Tibial nerve (tissue), 4 donors: Measurements from ENCODE around the gene SOD2. TPM values are rescaled to one million over a fixed set of nuclear protein-coding genes. Genes with fewer than 3 reads are reported as not detected.
"Not testable (repeated sequence)": the region's sequence is repeated elsewhere in the genome, so short reads cannot be mapped to it uniquely, and the experiment has no call there.

Source experiments
- DNase-seq, 2 donors: peaks; one replicate each; pipeline ENCODE4 v3.0.0-alpha.2; 2019; ENCODE audit warnings: low spot score in 2 of 2
- H3K27ac ChIP-seq, 4 donors: fragments of 200-600 bp; sonication (generic) in 3 of 4; one replicate each; pipeline ENCODE4 v1.5.1; 2017 to 2019; ENCODE audit warnings: mild to moderate bottlenecking in 1 of 4
- H3K27me3 ChIP-seq, 2 donors: fragments of 200-600 bp; sonication (generic) in 1 of 2; one replicate each; pipeline versions ENCODE4 v1.5.1 to v1.6.0; 2017 to 2019
- H3K36me3 ChIP-seq, 3 donors: fragments of 200-600 bp; sonication (generic); one replicate each; pipeline ENCODE4 v1.5.1; 2018 to 2019
- H3K4me1 ChIP-seq, 4 donors: fragments of 200-600 bp; sonication (generic) in 3 of 4; one replicate each; pipeline ENCODE4 v1.5.1; 2017 to 2019
- H3K4me3 ChIP-seq, 4 donors: fragments of 200-600 bp; sonication (generic) in 3 of 4; one replicate each; pipeline ENCODE4 v1.5.1; 2017 to 2019; ENCODE audit warnings: mild to moderate bottlenecking in 1 of 4, moderate library complexity in 1 of 4
- H3K9me3 ChIP-seq, 4 donors: fragments of 200-600 bp; sonication (generic) in 3 of 4; one replicate each; pipeline ENCODE4 v1.5.1; 2017 to 2019
- CTCF ChIP-seq, 5 experiments: fragments of 200-600 bp in 3 of 5; fragments of 450-650 bp in 2 of 5; sonication (generic) in 3 of 5; IDR thresholded peaks; one replicate each; pipeline ENCODE4 v1.5.1; 2016 to 2019; ENCODE audit warnings: antibody characterized with exemption in 5 of 5, mild to moderate bottlenecking in 3 of 5, moderate library complexity in 2 of 5
- EP300 ChIP-seq, 2 donors: sonication (generic); formaldehyde crosslinking; IDR thresholded peaks; one replicate each; pipeline ENCODE4 v1.6.1; 2017; ENCODE audit warnings: antibody characterized with exemption in 2 of 2, mild to moderate bottlenecking in 1 of 2
- POLR2A ChIP-seq, 2 donors: fragments of 450-650 bp; IDR thresholded peaks; one replicate each; pipeline ENCODE4 v1.6.1; 2017; ENCODE audit warnings: antibody characterized with exemption in 2 of 2, mild to moderate bottlenecking in 2 of 2, moderate library complexity in 2 of 2
- WGBS, 2 donors: methylation state at CpG; one replicate each; pipeline ENCODE4 v1.1.5; 2018; 5-methylcytosine and 5-hydroxymethylcytosine counted together
- total RNA-seq, 4 donors: library from RNA; depleted of rRNA; stranded (reverse); fragments of >200 nt; gene quantifications; one replicate each; pipeline ENCODE4 v1.1.0, GENCODE V29; 2016

SOD2 gene
- total RNA-seq, 4 donors from 2014 or later, result 95.6 to 457 (median 287) TPM

- no peaks in the 10 kb centered on the region for H3K27me3 ChIP-seq
- WGBS, 2 donors, result 1 to 2% methylated on average over 32 to 34 of the region's 66 CpGs
- peaks cover 0 to 59% (median 24%) of the 10 kb centered on the region in 4 donors for H3K4me1 ChIP-seq
- peak in 1 of 2 donors; percentile 49 for DNase-seq
- H3K27ac ChIP-seq, result peak overlapping the region; percentile 95 to 97 (median 96)
- H3K4me3 ChIP-seq, result peak overlapping the region; percentile 77 to 99 (median 83)
- no peaks in the 10 kb centered on the region for H3K9me3 ChIP-seq
- TF ChIP-seq CTCF (IDR thresholded peaks at IDR 0.05) (no peak), POLR2A (IDR thresholded peaks at IDR 0.05) (no peak), EP300 (IDR thresholded peaks at IDR 0.05) (peak in 1 of 2 donors; percentile 8)
- peaks cover 0 to 20% (median 0%) of the 10 kb centered on the region in 3 donors for H3K36me3 ChIP-seq
Measured at GRCh38 chr6:159692303-159693127, 526 bp downstream of the SOD2 start.

- TF ChIP-seq POLR2A (IDR thresholded peaks at IDR 0.05) (no peak), CTCF (IDR thresholded peaks at IDR 0.05) (no peak), EP300 (IDR thresholded peaks at IDR 0.05) (no peak)
- peak overlapping the region; percentile 77 to 99 (median 83) for H3K4me3 ChIP-seq
- 29 to 40% methylated on average over 7 of the region's 7 CpGs for WGBS, 2 donors
- H3K27me3 ChIP-seq, result no peaks in the 10 kb centered on the region
- peak overlapping the region; percentile 95 to 97 (median 96) for H3K27ac ChIP-seq
- no peaks in the 10 kb centered on the region for H3K9me3 ChIP-seq
- DNase-seq, result no peak
- peaks cover 0 to 64% (median 24%) of the 10 kb centered on the region in 4 donors for H3K4me1 ChIP-seq
- H3K36me3 ChIP-seq, result peaks cover 0 to 26% (median 0%) of the 10 kb centered on the region in 3 donors
Measured at GRCh38 chr6:159691963-159692287, 1.1 kb downstream of the SOD2 start.

GRCh38 chr6:159691133-159691962, 1.7 kb downstream of the SOD2 start:
- WGBS, 2 donors, result 3 to 9% methylated on average over 11 of the region's 11 CpGs
- TF ChIP-seq EP300 (IDR thresholded peaks at IDR 0.05) (peak; percentile 85 to 92), POLR2A (IDR thresholded peaks at IDR 0.05) (no peak), CTCF (IDR thresholded peaks at IDR 0.05) (peak; percentile 76 to 95 (median 88))
- peaks cover 0 to 32% (median 0%) of the 10 kb centered on the region in 3 donors for H3K36me3 ChIP-seq
- DNase-seq, result peak in 1 of 2 donors; percentile 87
- peak overlapping the region; percentile 95 to 97 (median 96) for H3K27ac ChIP-seq
- H3K4me3 ChIP-seq, result peak overlapping the region; percentile 77 to 99 (median 83)
- peaks cover 0 to 70% (median 25%) of the 10 kb centered on the region in 4 donors for H3K4me1 ChIP-seq
- H3K27me3 ChIP-seq, result no peaks in the 10 kb centered on the region
- H3K9me3 ChIP-seq, result no peaks in the 10 kb centered on the region

GRCh38 chr6:159690135-159690534, 2.9 kb downstream of the SOD2 start:
- peak overlapping the region in 2 of 4 donors; percentile 96 to 97 for H3K27ac ChIP-seq
- peak overlapping the region in 1 of 4 donors; percentile 99 for H3K4me3 ChIP-seq
- not testable (repeated sequence) for DNase-seq, H3K27me3 ChIP-seq, H3K9me3 ChIP-seq
- H3K4me1 ChIP-seq, result peaks cover 0 to 80% (median 27%) of the 10 kb centered on the region in 4 donors
- WGBS, 2 donors, result 92 to 94% methylated on average over 13 of the region's 13 CpGs
- H3K36me3 ChIP-seq, result peaks cover 0 to 42% (median 0%) of the 10 kb centered on the region in 3 donors

GRCh38 chr6:159689001-159689400, 4.0 kb downstream of the SOD2 start:
- 86 to 88% methylated on average over 6 of the region's 6 CpGs for WGBS, 2 donors
- H3K27ac ChIP-seq, result peak overlapping the region in 2 of 4 donors; percentile 2 to 20
- peaks cover 0 to 51% (median 0%) of the 10 kb centered on the region in 3 donors for H3K36me3 ChIP-seq
- H3K4me1 ChIP-seq, result peaks cover 0 to 76% (median 22%) of the 10 kb centered on the region in 4 donors
- no peak for TF ChIP-seq POLR2A (IDR thresholded peaks at IDR 0.05)
- no peak for TF ChIP-seq CTCF (IDR thresholded peaks at IDR 0.05)
- TF ChIP-seq EP300 (IDR thresholded peaks at IDR 0.05), result peak in 1 of 2 donors; percentile 5
- H3K4me3 ChIP-seq, result peak overlapping the region in 1 of 4 donors; percentile 14
- no peak for DNase-seq
- no peaks in the 10 kb centered on the region for H3K9me3 ChIP-seq
- no peaks in the 10 kb centered on the region for H3K27me3 ChIP-seq
